K562 (cell line): ENCODE measurements around the gene UNKL. TPM values are rescaled to one million over a fixed set of nuclear protein-coding genes. Genes with fewer than 3 reads are reported as not detected.

ENCODE experiments used
- CBFB ChIP-seq: sonication (generic); formaldehyde crosslinking; IDR thresholded peaks from 2 replicates; pipeline ENCODE4 v1.4.0; 2020; ENCODE audit warnings: mild to moderate bottlenecking, missing genetic modification reagents
- CREB1 ChIP-seq, 2 experiments: sonication (generic) in 1 of 2; formaldehyde crosslinking in 1 of 2; IDR thresholded peaks; 2 replicates each; pipeline versions ENCODE4 v1.6.1 to v1.8.0; 2012 to 2022; ENCODE audit warnings: inconsistent platforms in 1 of 2, mild to moderate bottlenecking in 1 of 2, missing genetic modification reagents in 1 of 2, moderate library complexity in 1 of 2
- KAT8 ChIP-seq: fragments of 450-650 bp; IDR thresholded peaks from 2 replicates; pipeline ENCODE4 v1.6.1; 2016; ENCODE audit warnings: low read depth, mild to moderate bottlenecking
- MYC ChIP-seq, 2 experiments: fragments of 250-450 bp in 1 of 2; sonication (Bioruptor Pico) in 1 of 2; IDR thresholded peaks; 2 replicates each; pipeline versions ENCODE4 v1.5.1 to v1.6.1; 2012 to 2021; ENCODE audit warnings: low read depth in 2 of 2, borderline replicate concordance in 1 of 2, improper control_type of control experiment in 1 of 2, low read length in 1 of 2, mild to moderate bottlenecking in 1 of 2, moderate library complexity in 1 of 2
- NFIC ChIP-seq: fragments of 450-650 bp; IDR thresholded peaks from 2 replicates; pipeline ENCODE4 v1.6.1; 2017; ENCODE audit warnings: mild to moderate bottlenecking, inconsistent platforms
- NONO ChIP-seq, 2 experiments: fragments of 200-400 bp in 1 of 2; fragments of 450-650 bp in 1 of 2; formaldehyde crosslinking in 1 of 2; IDR thresholded peaks; 2 replicates each; pipeline ENCODE4 v1.6.1; 2017; ENCODE audit warnings: low read depth in 2 of 2, mild to moderate bottlenecking in 2 of 2, moderate library complexity in 2 of 2, low read length in 1 of 2
- PCBP2 ChIP-seq: fragments of 200-400 bp; formaldehyde crosslinking; IDR thresholded peaks from 2 replicates; pipeline ENCODE4 v1.6.1; 2018; ENCODE audit warnings: low read length, low read depth, mild to moderate bottlenecking, moderate library complexity; ENCODE audit not compliant: poor library complexity, severe bottlenecking
- SAFB ChIP-seq: fragments of 200-400 bp; formaldehyde crosslinking; IDR thresholded peaks from 2 replicates; pipeline ENCODE4 v1.6.1; 2017; ENCODE audit warnings: low read depth, low read length, borderline replicate concordance
- ZNF23 ChIP-seq: fragments of 250-450 bp; sonication (Bioruptor Pico); IDR thresholded peaks from 2 replicates; pipeline ENCODE4 v1.4.0; 2020; ENCODE audit warnings: mild to moderate bottlenecking
- ZNF41 ChIP-seq: fragments of 250-450 bp; sonication (Bioruptor Pico); conservative IDR thresholded peaks from 2 replicates; pipeline ENCODE4 v1.4.0; 2020; ENCODE audit warnings: mild to moderate bottlenecking
- ZNF551 ChIP-seq: fragments of 250-450 bp; sonication (Bioruptor Pico); IDR thresholded peaks from 2 replicates; pipeline ENCODE4 v1.5.0; 2021; ENCODE audit warnings: mild to moderate bottlenecking, moderate library complexity
- polyA plus RNA-seq, 8 experiments: library from polyadenylated mRNA; depleted of rRNA in 4 of 8; stranded (reverse) in 5 of 8; unstranded in 3 of 8; fragments of >200 nt; fragmentation: Nextera tagmentation in 2 of 8; fragmentation: Illumina TruSeq in 1 of 8; extraction: Ambion mirVana in 2 of 8; extraction: Trizol in 1 of 8; gene quantifications; 2 replicates each; pipeline versions ENCODE4 v1.2.1 to v1.2.3, GENCODE V29; 2011 to 2014; ENCODE audit warnings: inconsistent platforms in 1 of 8, missing spikeins in 1 of 8
- total RNA-seq, 7 experiments: library from RNA; depleted of rRNA in 6 of 7; stranded (reverse); fragments of >200 nt in 6 of 7; fragmentation: Illumina TruSeq in 2 of 7; extraction: Trizol in 2 of 7; gene quantifications; 2 replicates each; pipeline versions ENCODE4 v1.2.1 to v1.2.3, GENCODE V29; 2011 to 2021; ENCODE audit warnings: low replicate concordance in 1 of 7
- TF ChIP-seq, protein P1 (sequence below): sonication (generic); formaldehyde crosslinking; IDR thresholded peaks from 2 replicates; pipeline ENCODE4 v1.8.0; 2023; ENCODE audit warnings: mild to moderate bottlenecking, missing genetic modification reagents
- TF ChIP-seq, protein P2 (sequence below): fragments of 250-450 bp; sonication (Bioruptor Pico); IDR thresholded peaks from 2 replicates; pipeline ENCODE4 v1.5.0; 2020; ENCODE audit warnings: mild to moderate bottlenecking
- TF ChIP-seq, protein P3 (sequence below): fragments of 450-650 bp; IDR thresholded peaks from 2 replicates; pipeline ENCODE4 v1.6.1; 2016; ENCODE audit warnings: antibody characterized with exemption

UNKL gene
- total and polyA plus RNA-seq, 9 of the 15 experiments (the other 6 are each of a cell fraction or from before 2014, with no cell fraction given) = 0.37 to 30.2 (median 5.1) TPM

DNA sequence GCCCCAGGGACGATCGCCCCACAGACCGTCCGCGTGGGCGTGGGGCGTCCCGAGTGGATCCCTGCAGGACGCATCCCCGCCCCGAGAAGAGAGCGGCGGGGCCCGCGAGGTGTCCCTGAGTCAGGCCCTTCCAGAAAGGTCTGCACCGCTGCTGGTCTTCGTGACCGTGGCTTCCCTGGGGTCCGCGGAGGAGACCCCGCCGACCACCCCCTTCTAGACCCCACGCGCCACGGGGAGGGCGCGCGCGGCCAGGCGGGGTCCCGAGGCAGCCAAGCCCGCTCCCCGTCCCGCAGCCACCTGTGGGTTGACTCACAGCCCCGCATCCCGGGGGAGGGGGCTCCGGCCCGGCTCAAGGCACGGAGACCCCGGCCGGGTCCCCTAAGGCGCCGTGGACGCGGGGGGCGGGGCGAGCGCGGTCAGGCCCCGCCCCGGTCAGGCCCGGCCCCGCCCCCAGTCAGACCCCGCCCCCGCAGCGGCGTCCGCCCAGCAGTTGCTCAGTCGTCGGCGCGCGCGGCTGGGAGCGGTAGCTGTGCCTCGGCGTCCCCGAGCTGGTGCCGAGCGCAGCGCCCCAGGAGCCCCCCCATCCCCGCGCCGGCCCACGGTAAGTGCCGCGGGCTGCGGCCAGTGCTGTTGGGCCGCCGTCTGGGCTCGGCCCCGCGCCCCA lies 81.2 kb downstream of the UNKL start, which contains the start of gene BAIAP3 (continued):
- TF ChIP-seq SAFB (peak; percentile 98), ZNF23 (CRISPR knock-in tag) (no peak), NONO (IDR thresholded peaks at IDR 0.05; ENCODE audit: low read depth in 2 of 2, low read length in 1 of 2) (peak; percentile 51 to 93; a peak in 3 of 4 replicates), ZNF551 (no peak), CBFB (CRISPR knock-in tag) (no peak), KAT8 (no peak), MYC (IDR thresholded peaks at IDR 0.05; ENCODE audit: low read depth, low read length) (no peak), MYC (CRISPR knock-in tag; IDR thresholded peaks at IDR 0.05; ENCODE audit: borderline replicate concordance, low read depth) (no peak), NFIC (no peak), CREB1 (IDR thresholded peaks at IDR 0.05) (no peak), CREB1 (CRISPR knock-in tag; IDR thresholded peaks at IDR 0.05) (no peak), PCBP2 (no peak), ZNF41 (CRISPR knock-in tag) (no peak)
- TF ChIP-seq, protein P1, sequence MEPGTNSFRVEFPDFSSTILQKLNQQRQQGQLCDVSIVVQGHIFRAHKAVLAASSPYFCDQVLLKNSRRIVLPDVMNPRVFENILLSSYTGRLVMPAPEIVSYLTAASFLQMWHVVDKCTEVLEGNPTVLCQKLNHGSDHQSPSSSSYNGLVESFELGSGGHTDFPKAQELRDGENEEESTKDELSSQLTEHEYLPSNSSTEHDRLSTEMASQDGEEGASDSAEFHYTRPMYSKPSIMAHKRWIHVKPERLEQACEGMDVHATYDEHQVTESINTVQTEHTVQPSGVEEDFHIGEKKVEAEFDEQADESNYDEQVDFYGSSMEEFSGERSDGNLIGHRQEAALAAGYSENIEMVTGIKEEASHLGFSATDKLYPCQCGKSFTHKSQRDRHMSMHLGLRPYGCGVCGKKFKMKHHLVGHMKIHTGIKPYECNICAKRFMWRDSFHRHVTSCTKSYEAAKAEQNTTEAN (CRISPR knock-in tag) = no peak
- TF ChIP-seq, protein P2, sequence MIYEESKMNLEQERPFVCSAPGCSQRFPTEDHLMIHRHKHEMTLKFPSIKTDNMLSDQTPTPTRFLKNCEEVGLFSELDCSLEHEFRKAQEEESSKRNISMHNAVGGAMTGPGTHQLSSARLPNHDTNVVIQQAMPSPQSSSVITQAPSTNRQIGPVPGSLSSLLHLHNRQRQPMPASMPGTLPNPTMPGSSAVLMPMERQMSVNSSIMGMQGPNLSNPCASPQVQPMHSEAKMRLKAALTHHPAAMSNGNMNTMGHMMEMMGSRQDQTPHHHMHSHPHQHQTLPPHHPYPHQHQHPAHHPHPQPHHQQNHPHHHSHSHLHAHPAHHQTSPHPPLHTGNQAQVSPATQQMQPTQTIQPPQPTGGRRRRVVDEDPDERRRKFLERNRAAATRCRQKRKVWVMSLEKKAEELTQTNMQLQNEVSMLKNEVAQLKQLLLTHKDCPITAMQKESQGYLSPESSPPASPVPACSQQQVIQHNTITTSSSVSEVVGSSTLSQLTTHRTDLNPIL (CRISPR knock-in tag) = no peak
- TF ChIP-seq, protein P3, sequence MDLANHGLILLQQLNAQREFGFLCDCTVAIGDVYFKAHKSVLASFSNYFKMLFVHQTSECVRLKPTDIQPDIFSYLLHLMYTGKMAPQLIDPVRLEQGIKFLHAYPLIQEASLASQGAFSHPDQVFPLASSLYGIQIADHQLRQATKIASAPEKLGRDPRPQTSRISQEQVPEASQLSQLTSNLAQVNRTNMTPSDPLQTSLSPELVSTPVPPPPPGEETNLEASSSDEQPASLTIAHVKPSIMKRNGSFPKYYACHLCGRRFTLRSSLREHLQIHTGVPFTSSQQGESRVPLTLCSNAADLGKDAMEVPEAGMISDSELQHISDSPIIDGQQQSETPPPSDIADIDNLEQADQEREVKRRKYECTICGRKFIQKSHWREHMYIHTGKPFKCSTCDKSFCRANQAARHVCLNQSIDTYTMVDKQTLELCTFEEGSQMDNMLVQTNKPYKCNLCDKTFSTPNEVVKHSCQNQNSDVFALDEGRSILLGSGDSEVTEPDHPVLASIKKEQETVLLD = peak; percentile 81
